Right lobe of liver (tissue), 4 donors: Measurements from ENCODE around the gene OR56A5.

Source experiments
- POLR2A ChIP-seq: fragments of 450-650 bp; IDR thresholded peaks from one replicate; pipeline ENCODE4 v1.6.1; 2017; ENCODE audit warnings: antibody characterized with exemption, mild to moderate bottlenecking
- TF ChIP-seq, protein P1 (sequence below), 4 donors: fragments of 200-600 bp in 3 of 4; fragments of 450-650 bp in 1 of 4; IDR thresholded peaks; one replicate each; pipeline versions ENCODE4 v1.5.1 to v1.8.0; 2016 to 2022; ENCODE audit warnings: antibody characterized with exemption in 4 of 4, mild to moderate bottlenecking in 2 of 4
- donor health status: DM: no; HTN: no; CAD: no.
- donor health status: DM: no; HTN: no; CAD: no.
- donor health status: DM: no; HTN: yes; CAD: no.

DNA sequence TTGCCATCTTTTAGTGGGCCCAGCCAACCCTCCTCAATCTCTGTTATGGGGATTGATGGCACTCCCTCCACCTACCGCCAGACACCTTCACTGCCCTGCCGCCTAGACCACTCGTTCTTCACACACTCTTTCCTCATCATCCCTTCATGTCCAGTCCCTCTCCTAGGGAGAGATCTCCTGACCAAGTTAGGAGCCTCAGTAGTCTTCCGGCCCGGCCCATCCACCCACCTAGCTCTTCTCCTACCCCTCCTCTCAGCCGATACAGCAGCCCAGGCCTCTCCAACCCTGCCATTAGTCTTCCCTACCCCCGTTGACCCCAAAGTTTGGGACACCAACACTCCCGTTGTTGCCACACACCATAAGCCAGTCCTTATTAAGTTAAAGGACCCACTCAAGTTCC lies 37.2 kb downstream of the OR56A5 start:
- TF ChIP-seq, protein P1, sequence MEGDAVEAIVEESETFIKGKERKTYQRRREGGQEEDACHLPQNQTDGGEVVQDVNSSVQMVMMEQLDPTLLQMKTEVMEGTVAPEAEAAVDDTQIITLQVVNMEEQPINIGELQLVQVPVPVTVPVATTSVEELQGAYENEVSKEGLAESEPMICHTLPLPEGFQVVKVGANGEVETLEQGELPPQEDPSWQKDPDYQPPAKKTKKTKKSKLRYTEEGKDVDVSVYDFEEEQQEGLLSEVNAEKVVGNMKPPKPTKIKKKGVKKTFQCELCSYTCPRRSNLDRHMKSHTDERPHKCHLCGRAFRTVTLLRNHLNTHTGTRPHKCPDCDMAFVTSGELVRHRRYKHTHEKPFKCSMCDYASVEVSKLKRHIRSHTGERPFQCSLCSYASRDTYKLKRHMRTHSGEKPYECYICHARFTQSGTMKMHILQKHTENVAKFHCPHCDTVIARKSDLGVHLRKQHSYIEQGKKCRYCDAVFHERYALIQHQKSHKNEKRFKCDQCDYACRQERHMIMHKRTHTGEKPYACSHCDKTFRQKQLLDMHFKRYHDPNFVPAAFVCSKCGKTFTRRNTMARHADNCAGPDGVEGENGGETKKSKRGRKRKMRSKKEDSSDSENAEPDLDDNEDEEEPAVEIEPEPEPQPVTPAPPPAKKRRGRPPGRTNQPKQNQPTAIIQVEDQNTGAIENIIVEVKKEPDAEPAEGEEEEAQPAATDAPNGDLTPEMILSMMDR (IDR thresholded peaks at IDR 0.05) = no peak
- TF ChIP-seq POLR2A = no peak
